Sigmoid colon (tissue), 4 donors: Measurements from ENCODE around the gene COX7A2L.

ENCODE experiments used
- CTCF ChIP-seq, 4 experiments: fragments of 450-650 bp in 3 of 4; fragments of 200-600 bp in 1 of 4; IDR thresholded peaks; one replicate each; pipeline ENCODE4 v1.5.1; 2016 to 2019; ENCODE audit warnings: antibody characterized with exemption in 4 of 4, mild to moderate bottlenecking in 3 of 4, moderate library complexity in 2 of 4
- POLR2A ChIP-seq, 2 donors: fragments of 450-650 bp; IDR thresholded peaks; one replicate each; pipeline ENCODE4 v1.6.1; 2016; ENCODE audit warnings: antibody characterized with exemption in 2 of 2, mild to moderate bottlenecking in 2 of 2, moderate library complexity in 2 of 2
- POLR2AphosphoS5 ChIP-seq, 4 donors: sonication (generic); formaldehyde crosslinking; IDR thresholded peaks; one replicate each; pipeline ENCODE4 v1.6.1; 2017; ENCODE audit warnings: antibody characterized with exemption in 4 of 4

GRCh38 chr2:42317486-42317885 is 43.5 kb downstream of the COX7A2L start:
- TF ChIP-seq CTCF (IDR thresholded peaks at IDR 0.05) = no peak
- no peak for TF ChIP-seq POLR2A (IDR thresholded peaks at IDR 0.05)
- TF ChIP-seq POLR2AphosphoS5 (IDR thresholded peaks at IDR 0.05) = no peak
